ENCODE measurements around the gene LRRN3.

GRCh38 chr7:111160297-111160696 lies 69.4 kb downstream of the LRRN3 start:
- TF ChIP-seq CTCF (IDR thresholded peaks at IDR 0.05) = no peak
- no peak for TF ChIP-seq POLR2A (IDR thresholded peaks at IDR 0.05)
